Measurements from ENCODE around the gene RITA1.

Gene RITA1

DNA sequence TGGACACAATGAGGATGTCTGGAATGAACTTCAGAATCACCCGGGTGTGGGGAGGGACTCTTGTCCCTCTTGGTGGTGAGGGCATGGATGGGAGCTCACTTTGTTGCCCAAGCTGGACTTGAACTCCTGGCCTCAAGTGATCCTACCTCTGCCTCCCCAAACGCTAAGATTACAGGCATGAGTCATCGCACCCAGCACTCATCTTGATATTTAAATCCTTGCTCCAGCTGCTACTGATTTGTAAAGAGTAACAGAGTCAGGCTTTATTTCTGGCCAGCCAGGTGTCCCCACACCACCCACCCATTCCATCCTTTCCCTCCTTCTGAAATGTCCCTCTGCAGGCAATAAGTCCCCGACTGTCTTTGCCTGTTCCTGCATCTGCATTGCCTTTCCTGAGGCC lies 5.2 kb upstream of the RITA1 start:
- DNase-seq: no peak

DNA sequence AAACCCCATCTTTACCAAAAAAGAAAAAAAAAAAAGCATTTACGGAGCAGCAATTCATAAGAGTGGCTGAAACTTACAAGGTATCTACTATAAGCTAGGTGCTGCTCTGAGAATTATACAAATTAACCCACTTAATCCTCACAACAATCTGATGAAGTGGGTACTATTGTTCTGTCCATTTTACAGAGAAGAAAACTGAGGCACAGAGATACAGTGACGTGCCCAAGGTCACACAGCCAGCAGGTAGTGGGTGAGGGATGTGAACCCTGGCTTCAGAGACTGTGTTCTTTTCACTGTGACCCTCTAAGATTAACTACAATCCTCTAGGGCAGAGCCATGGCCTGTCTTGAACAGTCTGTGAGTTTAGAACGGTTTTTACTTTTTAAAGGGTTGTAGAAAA lies 3.5 kb upstream of the RITA1 start:
- DNase-seq: no peak

DNA sequence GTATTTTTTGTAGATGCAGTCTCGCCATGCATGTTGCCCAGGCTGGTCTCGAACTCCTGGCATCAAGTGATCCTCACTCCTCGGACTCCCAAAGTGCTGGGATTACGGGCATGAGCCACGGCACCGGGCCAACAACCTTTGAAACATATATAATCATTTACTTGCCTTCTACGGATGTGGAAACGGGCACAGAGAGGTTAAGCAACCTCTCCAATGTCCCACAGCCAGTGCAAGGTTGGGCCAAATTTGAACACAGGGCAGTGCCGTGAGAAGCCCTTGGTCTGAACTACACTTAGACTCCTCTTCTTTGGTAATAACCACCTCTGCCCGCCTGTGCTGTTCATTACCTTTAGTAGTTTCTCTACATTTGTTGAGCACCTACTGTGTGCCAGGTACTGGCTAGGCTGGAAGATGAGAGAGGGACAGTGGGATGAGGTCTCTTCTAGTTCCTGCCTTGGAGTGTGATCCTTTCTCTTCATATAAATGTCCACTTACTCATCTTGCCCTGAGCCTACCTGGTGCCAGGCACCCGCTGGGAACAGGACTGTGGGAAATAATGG lies 2.4 kb upstream of the RITA1 start:
- no peak for DNase-seq

DNA sequence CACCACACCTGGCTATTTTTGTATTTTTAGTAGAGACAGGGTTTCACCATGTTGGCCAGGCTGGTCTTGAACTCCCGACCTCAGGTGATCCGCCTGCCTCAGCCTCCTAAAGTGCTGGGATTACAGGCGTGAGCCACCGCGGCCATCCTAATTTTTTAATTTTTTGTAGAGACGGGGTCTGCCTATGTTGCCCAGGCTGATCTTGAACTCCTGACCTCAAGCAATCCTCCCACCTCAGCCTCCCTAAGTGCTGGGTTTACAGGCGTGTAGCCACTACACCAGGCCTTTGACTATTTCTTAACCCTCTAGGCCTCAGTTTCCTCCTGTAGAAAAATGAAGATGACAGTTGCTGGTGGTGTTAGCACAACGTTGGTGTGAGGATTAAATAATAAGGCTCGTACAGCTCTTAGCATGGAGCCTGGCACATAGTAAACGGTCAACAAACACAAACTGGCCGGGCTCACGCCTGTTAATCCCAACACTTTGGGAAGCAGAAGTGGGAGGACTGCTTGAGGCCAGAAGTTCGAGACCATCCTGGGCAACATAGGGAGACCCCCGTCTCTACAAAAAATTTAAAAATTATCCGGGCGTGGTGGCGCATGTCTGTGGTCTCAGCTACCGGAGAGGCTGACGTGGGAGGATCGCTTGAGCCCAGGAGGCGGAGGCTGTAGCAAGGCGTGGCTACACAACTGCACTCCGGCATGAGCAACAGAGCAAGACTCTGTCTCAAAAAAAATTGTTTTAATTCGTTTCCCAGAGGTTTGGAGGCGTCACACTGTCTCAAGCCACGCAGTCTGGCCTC lies 1.2 kb upstream of the RITA1 start:
- no peak for DNase-seq

DNA sequence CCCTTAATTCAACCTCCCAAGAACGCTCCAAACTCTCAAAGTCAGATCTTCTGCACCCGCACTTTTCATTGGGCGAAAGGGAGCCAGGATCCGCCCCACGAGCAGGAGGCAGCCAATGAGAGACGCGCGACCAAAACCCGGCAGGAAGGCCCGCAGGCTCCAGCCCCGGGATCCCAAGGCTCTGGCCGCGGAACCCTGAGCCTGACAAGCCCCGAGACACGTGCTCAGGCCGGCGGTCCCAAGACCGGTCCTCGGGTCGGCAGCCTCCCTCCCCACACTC lies 681 bp upstream of the RITA1 start:
- DNase-seq: peak; percentile 94

DNA sequence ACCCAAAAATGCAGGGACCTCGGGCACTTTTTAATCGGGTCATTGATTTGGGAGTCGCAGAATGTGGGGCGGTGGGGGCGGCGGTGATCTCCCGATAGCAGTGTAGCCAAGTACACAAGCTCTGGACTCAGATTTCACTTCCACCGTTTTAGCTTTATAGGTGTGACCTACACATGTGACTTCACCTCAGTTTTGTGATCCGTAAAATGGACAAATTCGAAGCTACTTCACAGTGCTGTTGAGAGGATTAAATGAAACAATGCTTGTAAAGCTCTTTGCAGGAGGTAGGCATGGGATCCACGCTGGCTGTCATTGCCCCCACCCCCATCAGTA lies 478 bp downstream of the RITA1 start:
- no peak for DNase-seq

DNA sequence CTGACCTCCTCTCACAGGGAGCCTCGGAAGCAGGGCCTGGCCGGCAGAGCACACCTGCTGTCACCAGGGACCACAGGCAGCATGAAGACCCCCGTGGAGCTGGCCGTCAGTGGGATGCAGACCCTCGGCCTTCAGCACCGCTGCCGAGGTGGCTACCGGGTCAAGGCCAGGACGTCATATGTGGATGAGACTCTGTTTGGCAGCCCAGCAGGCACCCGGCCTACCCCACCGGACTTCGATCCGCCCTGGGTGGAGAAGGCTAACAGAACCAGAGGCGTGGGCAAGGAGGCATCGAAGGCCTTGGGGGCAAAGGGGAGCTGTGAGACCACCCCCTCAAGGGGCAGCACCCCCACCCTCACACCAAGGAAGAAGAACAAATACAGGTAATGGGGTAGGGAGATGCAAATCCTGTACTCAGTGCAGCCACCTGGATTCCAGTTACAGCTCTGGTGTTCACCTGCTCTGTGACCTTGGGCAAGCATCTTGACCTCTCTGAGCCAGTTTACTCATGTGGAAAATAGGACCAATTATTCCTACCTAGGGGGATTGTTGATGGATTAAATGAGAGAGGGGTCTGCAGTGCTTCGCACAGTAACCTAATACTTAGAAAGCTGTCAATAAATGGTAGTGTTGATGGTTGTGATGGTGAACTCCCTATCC lies 1.3 kb downstream of the RITA1 start:
- DNase-seq: no peak

DNA sequence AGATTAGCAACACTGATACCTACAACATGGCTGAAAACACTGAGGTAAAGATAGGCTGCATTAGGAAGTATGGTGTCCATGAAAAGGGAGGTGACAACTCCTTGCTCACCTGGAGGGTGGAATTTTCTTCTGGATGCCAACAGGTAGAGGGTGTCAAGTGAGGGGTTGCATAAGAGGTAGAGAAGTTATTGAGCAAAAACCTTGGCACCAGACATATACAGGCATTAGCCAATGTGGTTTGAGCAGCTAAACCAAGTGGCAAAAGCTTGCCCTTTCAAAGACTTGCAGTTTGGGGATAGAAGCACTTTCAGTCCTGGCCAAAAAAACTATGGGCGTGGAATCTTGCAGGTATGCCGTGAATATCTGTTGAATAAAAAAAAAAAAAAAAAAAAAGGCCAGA lies 3.8 kb downstream of the RITA1 start:
- no peak for DNase-seq

DNA sequence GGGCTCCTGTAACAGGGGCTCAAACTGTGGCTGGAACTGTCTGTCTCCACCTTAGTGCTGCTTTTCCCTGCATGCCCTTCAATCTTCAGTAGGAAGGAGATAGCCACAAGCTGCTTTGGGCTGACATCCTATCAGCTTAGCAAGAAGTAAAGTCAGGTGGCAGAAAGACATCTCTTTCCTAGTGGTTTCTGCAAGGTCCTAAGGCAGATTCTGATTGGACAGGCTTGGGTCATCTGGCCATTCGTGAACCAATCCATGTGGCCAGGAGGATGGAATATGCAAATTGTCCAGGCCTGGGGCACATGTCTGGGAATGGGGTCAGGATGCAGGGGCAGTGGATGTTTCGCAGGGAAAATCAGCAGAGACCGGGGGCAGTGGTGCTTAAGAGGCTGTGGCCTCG lies 5.2 kb downstream of the RITA1 start:
- DNase-seq: no peak

DNA sequence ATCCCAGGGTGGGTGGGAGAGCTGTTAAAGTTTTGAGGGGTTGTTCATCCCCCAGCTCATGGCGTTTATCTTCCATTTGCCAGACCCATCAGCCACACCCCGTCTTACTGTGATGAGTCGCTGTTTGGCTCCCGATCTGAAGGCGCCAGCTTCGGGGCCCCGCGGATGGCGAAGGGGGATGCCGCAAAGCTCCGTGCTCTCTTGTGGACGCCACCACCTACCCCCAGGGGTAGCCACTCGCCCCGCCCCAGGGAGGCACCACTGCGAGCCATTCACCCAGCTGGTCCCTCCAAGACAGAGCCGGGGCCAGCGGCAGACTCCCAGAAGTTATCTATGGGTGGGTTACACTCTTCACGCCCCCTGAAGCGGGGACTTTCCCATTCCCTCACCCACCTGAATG lies 5.7 kb downstream of the RITA1 start:
- no peak for DNase-seq

DNA sequence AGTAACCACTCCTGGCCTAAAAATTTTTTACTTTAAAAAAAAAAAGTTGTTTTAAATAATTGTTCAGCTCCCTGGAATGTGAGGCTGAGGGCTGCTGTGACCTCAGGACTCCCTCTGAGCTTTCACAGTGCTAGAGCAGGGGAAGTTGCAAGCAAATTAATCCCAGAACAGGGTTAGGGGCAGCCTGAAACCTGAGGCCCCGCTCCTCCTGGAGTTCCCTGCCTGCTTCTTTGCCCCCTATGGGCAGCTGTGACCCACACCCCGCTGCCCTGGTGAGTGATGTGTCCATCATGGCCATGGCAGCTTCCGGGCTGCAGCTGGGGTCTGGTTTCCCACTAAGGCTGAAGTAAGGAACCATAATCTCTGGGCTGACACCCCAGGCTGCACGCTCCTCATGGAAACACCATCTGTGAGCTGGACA lies 9.5 kb downstream of the RITA1 start:
- no peak for DNase-seq

DNA sequence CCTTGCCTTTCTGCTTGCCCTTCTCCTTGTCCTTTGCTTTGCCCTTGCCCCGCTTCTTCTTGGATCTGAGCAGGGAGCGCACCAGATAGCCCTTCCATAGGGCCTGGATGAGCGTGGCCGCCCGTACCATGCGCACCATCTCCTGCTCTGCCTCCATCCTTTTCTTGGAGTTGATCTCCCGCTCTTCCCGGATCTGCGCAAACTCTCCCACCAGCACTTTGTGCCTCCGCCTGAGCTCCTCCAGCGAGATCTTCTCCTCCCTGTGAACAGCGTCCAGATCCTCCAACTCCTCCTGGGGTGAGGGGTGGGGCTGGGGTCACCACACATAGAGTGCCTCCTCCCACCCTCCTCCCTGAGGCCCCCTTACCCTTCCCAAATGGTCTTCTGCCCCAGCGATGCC lies 10.1 kb downstream of the RITA1 start:
- DNase-seq: no peak

DNA sequence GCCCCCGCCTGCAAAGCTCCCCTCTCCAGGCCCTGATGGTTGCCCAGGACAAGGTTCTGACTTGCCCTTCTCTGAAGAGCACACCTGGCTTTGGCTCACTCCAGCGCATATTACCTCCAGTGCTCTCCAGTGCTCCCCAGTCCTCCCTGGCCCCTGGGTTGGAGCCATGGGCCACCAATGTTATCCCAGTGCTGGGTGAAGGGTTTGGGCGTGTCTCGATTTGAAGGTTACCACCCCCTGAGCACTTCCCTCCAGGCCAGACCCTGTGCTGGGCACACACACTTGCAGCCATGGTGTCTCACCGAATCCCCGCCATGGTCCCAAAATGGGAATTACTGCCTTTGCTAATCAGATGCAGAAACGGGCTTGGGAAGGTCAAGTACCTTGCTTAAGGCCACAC lies 11.1 kb downstream of the RITA1 start:
- no peak for DNase-seq

DNA sequence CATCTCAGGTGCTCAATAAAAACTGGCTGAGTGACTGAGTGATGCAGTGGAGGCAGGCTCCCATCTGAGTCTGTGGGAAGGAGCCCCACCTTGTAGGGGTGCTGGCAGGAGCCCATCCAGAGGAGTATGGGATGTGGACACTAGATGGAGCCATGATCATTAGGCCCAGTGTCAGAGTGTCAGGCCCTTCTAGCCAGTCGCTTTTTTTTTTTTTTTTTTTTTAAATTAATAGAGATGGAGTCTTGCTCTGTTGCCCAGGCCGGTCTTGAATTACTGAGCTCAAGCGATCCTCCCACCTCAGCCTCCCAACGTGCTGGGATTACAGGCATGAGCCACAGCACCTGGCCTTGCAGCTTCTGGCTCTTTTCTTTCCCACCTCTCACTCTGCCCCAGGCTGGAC lies 11.5 kb downstream of the RITA1 start:
- DNase-seq: peak; percentile 70

DNA sequence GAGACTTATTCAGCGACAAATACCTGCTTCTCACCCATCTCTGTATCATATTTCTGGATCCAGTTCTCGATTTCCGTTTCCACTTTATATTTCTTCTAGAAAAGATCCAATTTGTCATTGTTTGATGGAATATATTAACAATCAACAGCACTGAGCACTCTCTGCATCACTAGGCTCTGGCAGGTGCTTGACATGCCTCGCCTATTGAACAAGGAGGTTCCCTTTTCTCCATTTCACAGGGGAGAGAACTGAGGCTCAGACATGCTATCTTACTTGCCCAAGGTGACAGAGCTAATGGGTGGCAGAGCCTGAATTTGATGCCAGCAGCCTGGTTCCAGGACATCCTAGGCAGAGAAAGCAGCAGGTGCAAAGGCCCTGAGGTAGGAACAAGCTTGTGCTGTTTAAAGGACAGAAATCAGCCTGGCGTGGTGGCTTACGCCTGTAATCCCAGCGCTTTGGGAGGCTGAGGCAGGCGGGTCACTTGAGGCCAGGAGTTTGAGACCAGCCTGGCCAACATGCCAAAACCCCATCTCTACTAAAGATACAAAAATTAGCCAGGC lies 12.1 kb downstream of the RITA1 start:
- DNase-seq: no peak

DNA sequence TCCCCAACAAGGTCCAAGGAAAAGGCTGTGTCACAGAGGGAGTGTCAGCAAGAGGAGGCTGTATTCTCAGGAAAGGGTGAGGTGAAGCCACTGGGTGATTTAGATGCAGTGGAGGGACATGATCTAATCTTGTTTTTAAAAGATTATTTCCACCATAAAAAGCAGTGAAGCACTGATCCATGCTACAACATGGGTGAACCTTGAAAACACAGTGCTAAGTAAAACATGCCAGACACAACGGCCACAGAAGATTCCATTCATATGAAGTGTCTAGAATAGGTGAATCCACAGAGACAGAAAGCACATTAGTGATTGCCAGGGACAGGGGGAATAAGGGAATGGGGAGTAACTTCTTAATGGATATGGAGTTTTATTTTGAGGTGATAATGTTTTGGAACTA lies 12.8 kb downstream of the RITA1 start:
- no peak for DNase-seq

DNA sequence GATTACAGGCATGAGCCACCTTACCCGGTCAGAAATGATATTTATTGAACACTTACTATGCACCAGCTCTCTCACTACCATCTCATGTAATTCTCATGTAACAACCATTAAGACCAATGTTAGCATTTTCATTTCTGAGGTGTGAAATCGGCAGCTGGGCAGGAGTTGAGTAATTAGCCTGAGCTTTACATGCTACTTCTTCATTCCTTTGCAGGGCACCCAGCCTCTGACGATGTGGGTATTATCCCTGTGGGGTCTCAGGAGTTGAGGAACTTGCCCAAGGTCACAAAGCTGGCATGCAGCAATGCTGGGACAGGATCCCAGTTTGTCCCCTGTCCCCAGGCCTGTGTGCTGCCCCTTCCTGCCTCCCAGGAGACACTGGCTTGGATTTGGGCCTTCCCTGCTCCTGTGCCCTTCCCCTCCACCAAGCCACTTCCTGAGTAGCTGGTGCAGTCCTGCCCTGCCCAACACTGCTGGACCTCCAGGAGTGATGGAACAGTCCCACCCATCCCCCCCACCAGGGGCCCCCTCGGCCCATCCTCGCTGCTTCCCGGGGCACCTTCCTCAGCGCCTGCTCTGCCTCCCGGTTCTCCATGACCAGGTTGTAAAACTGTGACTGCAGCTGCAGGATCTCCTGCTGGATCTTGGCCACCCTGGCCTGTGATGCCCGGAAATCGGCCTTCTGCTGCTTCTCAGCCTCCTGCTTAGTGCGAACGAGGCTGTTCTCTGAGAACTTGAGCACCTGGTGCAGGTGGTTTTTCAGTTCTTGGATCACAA lies 14.7 kb downstream of the RITA1 start:
- no peak for DNase-seq

DNA sequence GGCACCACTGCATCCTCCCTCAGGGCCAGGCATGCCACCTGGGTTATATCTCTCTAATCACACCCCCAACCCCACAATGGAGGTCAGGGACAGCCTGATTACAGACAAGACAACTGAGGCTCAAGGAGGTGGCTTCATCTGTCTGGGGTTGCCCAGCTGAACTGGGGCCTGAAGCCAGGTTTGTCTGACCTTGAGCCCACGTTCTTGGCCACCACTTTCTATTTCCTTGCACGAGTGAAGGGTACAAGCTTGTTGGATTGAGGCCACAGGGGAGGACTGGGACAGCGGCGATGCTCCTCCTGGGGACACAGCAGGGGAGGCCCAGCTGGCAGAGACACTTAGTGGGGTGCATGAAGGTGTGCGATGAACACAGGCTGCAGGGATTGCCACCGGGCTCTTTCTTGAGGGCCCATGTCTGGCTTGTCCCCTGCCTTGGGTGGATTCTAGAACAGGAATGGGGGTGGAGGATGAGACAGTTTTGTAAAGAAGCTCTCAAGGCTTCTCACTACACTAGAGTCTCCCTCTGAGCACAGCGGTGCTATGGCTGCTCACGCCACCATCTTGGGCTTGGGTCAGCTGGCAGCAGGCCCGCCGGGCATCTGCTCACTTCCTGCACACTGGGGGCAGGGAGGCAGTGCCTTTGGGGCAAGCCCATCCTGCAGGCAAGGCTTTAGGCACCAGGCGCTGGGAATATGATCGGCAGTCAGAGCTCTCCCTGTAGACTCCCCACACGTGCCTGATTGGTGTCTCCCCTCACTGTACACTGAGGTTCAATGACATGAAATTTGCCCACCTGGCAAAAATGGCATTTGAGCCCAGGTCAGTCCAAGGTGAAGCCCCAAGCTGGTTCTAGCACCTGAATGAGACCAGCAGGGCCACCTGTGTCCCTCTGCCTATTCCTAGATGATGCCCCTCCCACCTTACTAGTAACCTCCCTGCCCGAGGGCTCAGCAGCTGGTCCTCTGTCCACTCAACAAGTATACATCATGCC lies 16.0 kb downstream of the RITA1 start:
- no peak for DNase-seq

DNA sequence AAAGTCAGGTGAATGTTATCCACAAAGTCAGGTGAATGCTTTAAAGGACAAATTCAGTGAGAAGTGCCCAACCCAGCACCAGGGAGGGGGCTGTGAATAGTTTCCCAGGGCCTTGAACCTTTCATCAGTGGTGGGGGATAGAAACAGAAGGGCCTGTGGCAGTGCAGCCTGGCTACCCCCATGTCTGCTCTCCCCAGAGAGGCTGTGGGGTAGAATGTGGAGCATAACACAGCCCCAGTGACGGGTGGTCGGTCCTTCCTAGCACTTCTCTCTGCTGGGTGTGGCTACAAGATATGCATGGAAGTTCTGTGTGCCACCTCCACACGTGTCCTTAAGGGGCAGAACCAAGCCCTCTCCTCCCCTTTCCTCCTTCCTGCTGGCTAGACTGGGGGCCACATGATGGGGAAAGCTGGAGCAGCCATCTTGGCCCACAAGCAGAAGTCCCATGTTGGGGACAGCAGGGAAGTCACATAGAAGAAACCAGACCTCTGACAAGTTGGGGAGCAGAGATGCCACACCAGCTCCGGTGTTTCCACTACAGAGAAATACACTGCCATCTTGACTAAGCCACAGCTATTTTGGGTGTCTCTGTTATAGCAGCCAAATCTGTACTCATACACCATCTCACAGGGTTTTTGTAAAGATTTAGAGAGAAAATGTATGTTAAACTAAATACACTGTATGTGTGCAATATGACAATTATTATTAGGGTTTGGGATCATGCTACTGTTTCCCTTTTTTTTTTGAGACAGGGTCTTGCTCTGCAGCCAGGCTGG lies 17.0 kb downstream of the RITA1 start:
- no peak for DNase-seq

DNA sequence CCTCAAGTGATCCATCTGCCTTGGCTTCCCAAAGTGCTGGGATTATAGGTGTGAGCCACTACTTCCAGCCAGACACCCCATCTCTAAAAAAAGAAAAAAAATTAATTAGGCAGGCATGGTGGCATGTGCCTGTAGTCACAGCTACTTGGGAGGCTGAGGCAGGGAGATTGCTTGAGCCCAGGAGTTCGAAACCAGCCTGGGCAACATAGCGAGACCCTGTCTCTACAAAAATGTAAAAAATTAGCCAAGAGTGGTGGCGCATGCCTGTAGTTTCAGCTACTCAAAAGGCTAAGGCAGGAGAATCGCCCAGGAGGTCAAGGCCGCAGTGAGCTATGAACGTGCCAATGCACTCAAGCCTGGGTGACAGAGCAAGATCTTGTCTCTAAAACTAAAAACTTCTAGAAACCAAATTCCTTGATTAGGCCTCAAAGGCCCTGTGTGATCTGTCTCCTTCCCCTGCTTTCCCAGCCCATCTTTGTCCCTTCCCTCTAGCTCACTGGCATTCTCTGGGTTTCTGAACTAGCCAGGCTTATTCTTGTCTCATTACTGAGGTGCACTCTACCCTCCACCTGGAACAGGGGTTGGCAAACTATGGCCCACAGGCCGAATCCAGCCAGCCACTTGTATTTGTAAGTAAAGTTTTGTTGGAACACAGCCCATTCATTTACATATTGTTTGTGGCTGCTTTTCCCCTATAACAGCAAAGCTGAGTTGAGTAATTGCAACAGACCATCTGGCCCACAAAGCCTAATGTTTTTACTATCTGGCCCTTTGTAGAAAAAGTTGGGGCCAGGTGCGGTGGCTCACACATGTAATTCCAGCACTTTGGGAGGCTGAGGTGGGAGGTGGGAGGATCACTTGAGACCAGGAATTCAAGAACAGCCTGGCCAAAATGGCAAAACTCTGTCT lies 18.6 kb downstream of the RITA1 start:
- peak; percentile 10 for DNase-seq

DNA sequence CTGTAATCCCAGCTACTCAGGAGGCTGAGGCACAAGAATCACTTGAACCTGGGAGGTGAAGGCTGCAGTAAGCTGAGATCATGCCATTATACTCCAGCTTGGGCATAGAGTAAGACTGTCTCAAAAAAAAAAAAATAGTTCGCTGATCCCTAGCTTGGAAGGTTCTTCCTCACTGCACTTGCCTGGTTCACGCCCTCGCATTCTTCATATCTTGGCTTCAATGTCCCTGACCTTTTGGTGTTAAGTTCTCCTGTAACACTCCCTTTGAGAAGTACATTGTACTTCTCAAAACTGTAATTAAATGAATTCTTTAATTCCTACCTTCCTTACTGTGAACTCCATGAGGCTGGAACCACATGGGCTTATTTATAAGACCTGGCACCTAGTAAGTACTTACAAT lies 19.3 kb downstream of the RITA1 start:
- no peak for DNase-seq

Data from activated CD4-positive, alpha-beta T cell treated with anti-CD3 and anti-CD28 coated beads, Interleukin-2, amount 50 U/mL, for 16 hours (primary cell).